GM10248 (cell line): ENCODE measurements around the gene FAM167B.
"Not testable (repeated sequence)": the region's sequence is repeated elsewhere in the genome, so short reads cannot be mapped to it uniquely, and the experiment has no call there.

Experiments
- CTCF ChIA-PET: fragments of 300-600 bp; sonication (Branson Sonifier 250); formaldehyde crosslinking; extraction: SDS; loops from one replicate; lab custom pipeline; 2021; ENCODE audit warnings: antibody characterized with exemption; lab: Yijun Ruan, JAX
- POLR2A ChIA-PET: fragments of 350-650 bp; sonication (Branson Sonifier 250); formaldehyde crosslinking; extraction: SDS; loops from one replicate; lab custom pipeline; 2020; ENCODE audit warnings: antibody characterized with exemption; lab: Yijun Ruan, JAX
- DNase-seq: peaks from one replicate; pipeline ENCODE4 v3.0.0; 2012; ENCODE audit errors: extremely low spot score
- TF ChIP-seq, protein P1 (sequence below): IDR thresholded peaks from 2 replicates; pipeline ENCODE4 v1.5.1; 2012; ENCODE audit warnings: mild to moderate bottlenecking, low read depth; ENCODE audit errors: extremely low read depth, missing control alignments, control extremely low read depth

The FAM167B gene

DNA sequence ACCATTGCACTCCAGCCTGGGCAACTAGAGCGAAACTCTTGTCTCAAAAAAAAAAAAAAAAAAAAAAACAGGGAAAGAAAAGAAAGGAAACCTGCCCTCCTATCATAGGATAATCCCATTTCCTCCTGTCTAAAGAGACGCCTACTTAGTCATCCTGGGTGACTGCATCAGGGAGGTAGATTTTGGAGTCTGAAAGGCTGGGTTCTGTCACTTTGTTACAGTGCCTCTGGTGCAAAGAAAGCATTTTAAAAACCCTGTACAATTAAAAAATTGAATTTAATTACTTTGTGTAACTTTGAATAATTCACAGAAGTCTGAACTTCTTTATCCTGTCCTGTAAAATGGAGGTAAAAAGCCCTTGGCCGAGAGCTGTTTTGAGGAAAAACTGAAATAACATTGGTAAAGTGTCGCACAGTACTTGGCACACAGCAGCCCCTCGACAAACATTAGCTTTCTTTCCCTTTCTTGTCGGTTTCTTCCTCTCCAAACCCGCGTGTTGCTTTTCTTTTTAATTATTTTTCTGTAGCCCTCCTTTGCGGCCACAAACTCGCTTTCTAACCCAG lies 44.2 kb downstream of the FAM167B start:
- DNase-seq: no peak
- ChIA-PET CTCF (interaction anchor here (0.8 to 2.5 kb wide), 10 partner anchors 11 to 74 kb away, joined by 3 to 14 read pairs (median 4); no protein-coding TSS in a partner anchor), POLR2A (interaction anchor here (0.6 to 3.2 kb wide), 10 partner anchors 12 to 360 kb away, joined by 3 to 34 read pairs (median 4); partner anchors contain the start of genes MARCKSL1 and RBBP4)
- TF ChIP-seq, protein P1, sequence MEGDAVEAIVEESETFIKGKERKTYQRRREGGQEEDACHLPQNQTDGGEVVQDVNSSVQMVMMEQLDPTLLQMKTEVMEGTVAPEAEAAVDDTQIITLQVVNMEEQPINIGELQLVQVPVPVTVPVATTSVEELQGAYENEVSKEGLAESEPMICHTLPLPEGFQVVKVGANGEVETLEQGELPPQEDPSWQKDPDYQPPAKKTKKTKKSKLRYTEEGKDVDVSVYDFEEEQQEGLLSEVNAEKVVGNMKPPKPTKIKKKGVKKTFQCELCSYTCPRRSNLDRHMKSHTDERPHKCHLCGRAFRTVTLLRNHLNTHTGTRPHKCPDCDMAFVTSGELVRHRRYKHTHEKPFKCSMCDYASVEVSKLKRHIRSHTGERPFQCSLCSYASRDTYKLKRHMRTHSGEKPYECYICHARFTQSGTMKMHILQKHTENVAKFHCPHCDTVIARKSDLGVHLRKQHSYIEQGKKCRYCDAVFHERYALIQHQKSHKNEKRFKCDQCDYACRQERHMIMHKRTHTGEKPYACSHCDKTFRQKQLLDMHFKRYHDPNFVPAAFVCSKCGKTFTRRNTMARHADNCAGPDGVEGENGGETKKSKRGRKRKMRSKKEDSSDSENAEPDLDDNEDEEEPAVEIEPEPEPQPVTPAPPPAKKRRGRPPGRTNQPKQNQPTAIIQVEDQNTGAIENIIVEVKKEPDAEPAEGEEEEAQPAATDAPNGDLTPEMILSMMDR: no peak

GRCh38 chr1:32291708-32292538 lies 44.9 kb downstream of the FAM167B start, which contains the start of gene HDAC1:
HDAC1 (plus strand) TSS chr1:32292083; CDS start chr1:32292170, 87 bp downstream.
- TF ChIP-seq, protein P1: no peak
- ChIA-PET CTCF (interaction anchor here (0.8 to 2.5 kb wide), 8 partner anchors 11 to 75 kb away, joined by 3 to 14 read pairs (median 4); no protein-coding TSS in a partner anchor), POLR2A (interaction anchor here (0.6 to 3.2 kb wide), 10 partner anchors 13 to 359 kb away, joined by 3 to 34 read pairs (median 4); partner anchors contain the start of genes MARCKSL1 and RBBP4)
- DNase-seq: peak; percentile 99

DNA sequence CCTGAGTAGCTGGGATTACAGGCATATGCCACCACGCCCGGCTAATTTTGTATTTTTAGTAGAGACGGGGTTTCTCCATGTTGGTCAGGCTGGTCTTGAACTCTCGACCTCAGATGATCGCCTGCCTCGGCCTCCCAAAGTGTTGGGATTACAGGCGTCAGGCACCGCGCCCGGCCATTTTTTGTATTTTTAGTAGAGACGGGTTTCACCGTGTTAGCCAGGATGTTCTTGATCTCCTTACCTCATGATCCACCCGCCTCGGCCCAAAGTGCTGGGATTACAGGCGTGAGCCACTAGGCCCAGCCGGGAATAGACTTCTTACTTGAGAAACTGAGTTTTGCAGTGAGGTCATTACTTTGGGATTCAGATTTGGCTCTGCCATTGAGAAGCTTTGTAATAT lies 51.2 kb downstream of the FAM167B start:
- CTCF ChIA-PET: interaction anchor here (0.7 to 1.2 kb wide), 4 partner anchors 10 to 36 kb away, joined by 3 to 5 read pairs (median 4); no protein-coding TSS in a partner anchor
- not testable (repeated sequence) for DNase-seq
- POLR2A ChIA-PET: interaction anchor here (0.6 to 0.7 kb wide), 2 partner anchors 110 to 160 kb away, joined by 3 to 8 read pairs; no protein-coding TSS in a partner anchor
